ENCODE data around the gene RRAS.

GRCh38 chr19:49629659-49630058, 10.3 kb downstream of the RRAS start:
- no peak for TF ChIP-seq EZH2 (IDR thresholded peaks at IDR 0.05)
- TF ChIP-seq POLR2AphosphoS5 (IDR thresholded peaks at IDR 0.05; ENCODE audit: borderline replicate concordance, low read depth, low read length): no peak
- no peak for TF ChIP-seq FOXP2 (optimal IDR thresholded peaks at IDR 0.05; ENCODE audit: control extremely low read depth, extremely low read length, insufficient read depth)
